ENCODE data around the gene DMRTC2. TPM values are rescaled to one million over a fixed set of nuclear protein-coding genes. Genes with fewer than 3 reads are reported as not detected.

DMRTC2 gene
- total RNA-seq, 1 experiment from 2014 or later: not detected

- TF ChIP-seq ZNF512 (CRISPR knock-in tag; IDR thresholded peaks at IDR 0.05; ENCODE audit: borderline replicate concordance): no peak
- TF ChIP-seq OVOL2 (CRISPR knock-in tag; IDR thresholded peaks at IDR 0.05; ENCODE audit: borderline replicate concordance): no peak
- no peak for TF ChIP-seq ZNF263 (CRISPR knock-in tag; IDR thresholded peaks at IDR 0.05; ENCODE audit: low read depth)
- TF ChIP-seq ARID4B (CRISPR knock-in tag; IDR thresholded peaks at IDR 0.05; ENCODE audit: borderline replicate concordance): no peak
These were observed 3.8 kb downstream of the DMRTC2 start (continued) for GRCh38 chr19:41848666-41849065.

GRCh38 chr19:41849067-41849466 lies 4.2 kb downstream of the DMRTC2 start:
- TF ChIP-seq STAT6 (CRISPR knock-in tag; conservative IDR thresholded peaks at IDR 0.05; ENCODE audit: low read depth): no peak
- TF ChIP-seq AFF4 (CRISPR knock-in tag; IDR thresholded peaks at IDR 0.05; ENCODE audit: borderline replicate concordance): no peak
- no peak for TF ChIP-seq IRF2 (CRISPR knock-in tag; IDR thresholded peaks at IDR 0.05; ENCODE audit: borderline replicate concordance, low read depth)
- no peak for TF ChIP-seq CDX4 (CRISPR knock-in tag; IDR thresholded peaks at IDR 0.05; ENCODE audit: borderline replicate concordance)
- no peak overlapping the region for H3K4me3 Mint-ChIP-seq
- H3K9me3 Mint-ChIP-seq: peaks cover 8% of the 10 kb centered on the region
- H3K4me1 Mint-ChIP-seq: peaks cover 10% of the 10 kb centered on the region
- peaks cover 47% of the 10 kb centered on the region for H3K27me3 Mint-ChIP-seq (ENCODE audit: low read depth)
- H3K36me3 Mint-ChIP-seq: no peaks in the 10 kb centered on the region
- POLR2A ChIA-PET: no interaction called here
- no peak overlapping the region for H3K27ac Mint-ChIP-seq
- no peak for DNase-seq (ENCODE audit: low spot score)
- ATAC-seq: no peak
- CTCF ChIA-PET: interaction anchor here (5.3 kb wide), 1 partner anchor 13 kb away, joined by 31 read pairs; no protein-coding TSS in a partner anchor

- ChIA-PET POLR2A (interaction anchor here (0.8 kb wide), 1 partner anchor 10 kb away, joined by 3 read pairs; the partner anchor contains the start of gene RPS19), CTCF (interaction anchor here (1.8 to 5.3 kb wide), 2 partner anchors 14 to 58 kb away, joined by 7 to 31 read pairs; no protein-coding TSS in a partner anchor)
- Mint-ChIP-seq H3K27me3 (ENCODE audit: low read depth) (peaks cover 42% of the 10 kb centered on the region), H3K4me3 (no peak overlapping the region), H3K36me3 (no peaks in the 10 kb centered on the region), H3K4me1 (peaks cover 10% of the 10 kb centered on the region), H3K9me3 (no peaks in the 10 kb centered on the region), H3K27ac (no peak overlapping the region)
- ATAC-seq (no peak), DNase-seq (ENCODE audit: low spot score) (no peak)
- TF ChIP-seq MAX (CRISPR knock-in tag; IDR thresholded peaks at IDR 0.05): no peak
- no peak for TF ChIP-seq ZNF671 (CRISPR knock-in tag; IDR thresholded peaks at IDR 0.05)
- no peak for TF ChIP-seq ZBTB21 (CRISPR knock-in tag; IDR thresholded peaks at IDR 0.05; ENCODE audit: borderline replicate concordance)
- no peak for TF ChIP-seq ZNF425 (CRISPR knock-in tag; conservative IDR thresholded peaks at IDR 0.05)
- TF ChIP-seq JAZF1 (CRISPR knock-in tag; IDR thresholded peaks at IDR 0.05): no peak
- TF ChIP-seq RELA (CRISPR knock-in tag; IDR thresholded peaks at IDR 0.05; ENCODE audit: borderline replicate concordance): no peak
- TF ChIP-seq ATF3 (CRISPR knock-in tag; conservative IDR thresholded peaks at IDR 0.05): no peak
These were observed 5.5 kb downstream of the DMRTC2 start for GRCh38 chr19:41850381-41850780.
